Neural cell (in vitro differentiated cells): ENCODE data around the gene NID2.

Experiments used
- CTCF ChIP-seq: fragments of 450-650 bp; IDR thresholded peaks from 2 replicates; pipeline ENCODE4 v1.5.1; 2014; ENCODE audit warnings: antibody characterized with exemption, mild to moderate bottlenecking, moderate library complexity; ENCODE audit not compliant: poor library complexity, severe bottlenecking
- EZH2 ChIP-seq: fragments of 200-600, 300-800 bp; shearing (Covaris generic), sonication (generic); IDR thresholded peaks from 2 replicates; pipeline ENCODE4 v1.6.1; 2014; ENCODE audit warnings: antibody characterized with exemption, low read length, borderline replicate concordance, mild to moderate bottlenecking; ENCODE audit not compliant: insufficient read depth, poor library complexity, severe bottlenecking
- POLR2AphosphoS5 ChIP-seq: IDR thresholded peaks from 2 replicates; pipeline ENCODE4 v1.6.1; 2012
- SMC3 ChIP-seq: fragments of 450-650 bp; conservative IDR thresholded peaks from 2 replicates; pipeline ENCODE4 v1.6.1; 2014; ENCODE audit warnings: antibody characterized with exemption, mild to moderate bottlenecking, moderate library complexity; ENCODE audit not compliant: poor library complexity
- TAF1 ChIP-seq: IDR thresholded peaks from 2 replicates; pipeline ENCODE4 v1.6.1; 2012; ENCODE audit warnings: low read depth

- TF ChIP-seq EZH2 (no peak), CTCF (no peak), POLR2AphosphoS5 (no peak), TAF1 (no peak), SMC3 (no peak)
Observed at GRCh38 chr14:52011523-52011922, 57.3 kb downstream of the NID2 start.
